Choroid plexus epithelial cell (primary cell): ENCODE results near the gene RIPPLY3.

Experiments used
- DNase-seq: peaks from one replicate; pipeline ENCODE4 v3.0.0-alpha.2; 2010; ENCODE audit warnings: low read depth
- H3K4me3 ChIP-seq: 2 replicates; pipeline ENCODE4 v1.5.1; 2011; ENCODE audit warnings: low read depth, mild to moderate bottlenecking, control low read depth, low read length, moderate library complexity
- CTCF ChIP-seq: conservative IDR thresholded peaks from 2 replicates; pipeline ENCODE4 v1.5.1; 2011; ENCODE audit warnings: low read depth, mild to moderate bottlenecking, control low read depth, inconsistent platforms, low read length, moderate library complexity

The RIPPLY3 gene

GRCh38 chr21:37065561-37066177 lies 59.2 kb downstream of the RIPPLY3 start:
- no peak for TF ChIP-seq CTCF

More at GRCh38 chr21:37065561-37066177, 59.2 kb downstream of the RIPPLY3 start:
- DNase-seq: no peak
- no peak overlapping the region for H3K4me3 ChIP-seq
